ENCODE results near the gene GLT6D1.
"Not testable (repeated sequence)": the region's sequence is repeated elsewhere in the genome, so short reads cannot be mapped to it uniquely, and the experiment has no call there.

The GLT6D1 gene, protein sequence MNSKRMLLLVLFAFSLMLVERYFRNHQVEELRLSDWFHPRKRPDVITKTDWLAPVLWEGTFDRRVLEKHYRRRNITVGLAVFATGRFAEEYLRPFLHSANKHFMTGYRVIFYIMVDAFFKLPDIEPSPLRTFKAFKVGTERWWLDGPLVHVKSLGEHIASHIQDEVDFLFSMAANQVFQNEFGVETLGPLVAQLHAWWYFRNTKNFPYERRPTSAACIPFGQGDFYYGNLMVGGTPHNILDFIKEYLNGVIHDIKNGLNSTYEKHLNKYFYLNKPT

GRCh38 chr9:135639196-135639595 lies at the start of gene GLT6D1:
Gene GLT6D1, minus strand, starts transcription at chr9:135639540. Its CDS starts 353 bp downstream, at chr9:135639187.
- no peak for DNase-seq

DNA sequence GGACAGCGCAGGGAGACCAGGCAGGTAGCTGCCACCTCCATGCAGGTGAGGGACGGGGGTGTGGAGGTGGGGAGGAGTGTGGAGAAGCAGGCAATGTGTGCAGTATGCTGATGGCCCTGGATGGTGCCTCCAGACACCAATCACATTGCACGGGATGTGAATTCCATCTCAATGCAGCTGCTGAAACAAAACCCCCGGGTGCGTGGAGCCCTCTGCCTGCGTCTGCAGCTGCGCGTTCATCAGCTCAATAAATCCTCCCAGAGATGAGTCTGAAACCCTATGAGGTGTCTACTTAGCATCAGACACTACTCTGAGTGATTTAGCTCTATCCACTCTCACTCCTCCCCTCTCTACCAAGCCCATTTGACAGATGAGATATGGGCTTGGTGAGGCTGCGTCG lies 49.7 kb upstream of the GLT6D1 start:
- DNase-seq: no peak

DNA sequence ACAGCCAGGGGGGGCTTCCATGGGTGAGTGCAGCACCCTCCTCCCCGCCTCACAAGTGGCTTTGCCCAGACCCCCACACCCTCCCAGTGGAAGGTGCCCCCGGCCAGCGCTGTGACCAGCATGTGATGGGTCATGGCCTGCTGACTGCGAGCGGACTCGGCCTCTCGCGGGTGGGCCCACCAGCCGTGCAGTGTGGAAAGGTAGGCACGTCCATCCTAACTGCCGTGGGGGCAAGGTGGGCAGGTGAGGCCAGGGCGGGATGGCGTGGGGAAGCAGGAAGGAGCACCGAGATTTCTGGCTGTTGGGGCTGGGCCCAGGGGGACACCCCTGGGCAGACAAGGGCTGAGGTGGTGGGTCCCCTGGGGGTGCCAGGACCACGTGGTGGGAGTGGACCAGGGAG lies 47.9 kb upstream of the GLT6D1 start:
- DNase-seq: no peak

GRCh38 chr9:135684691-135685090 lies 45.4 kb upstream of the GLT6D1 start:
- DNase-seq: no peak

DNA sequence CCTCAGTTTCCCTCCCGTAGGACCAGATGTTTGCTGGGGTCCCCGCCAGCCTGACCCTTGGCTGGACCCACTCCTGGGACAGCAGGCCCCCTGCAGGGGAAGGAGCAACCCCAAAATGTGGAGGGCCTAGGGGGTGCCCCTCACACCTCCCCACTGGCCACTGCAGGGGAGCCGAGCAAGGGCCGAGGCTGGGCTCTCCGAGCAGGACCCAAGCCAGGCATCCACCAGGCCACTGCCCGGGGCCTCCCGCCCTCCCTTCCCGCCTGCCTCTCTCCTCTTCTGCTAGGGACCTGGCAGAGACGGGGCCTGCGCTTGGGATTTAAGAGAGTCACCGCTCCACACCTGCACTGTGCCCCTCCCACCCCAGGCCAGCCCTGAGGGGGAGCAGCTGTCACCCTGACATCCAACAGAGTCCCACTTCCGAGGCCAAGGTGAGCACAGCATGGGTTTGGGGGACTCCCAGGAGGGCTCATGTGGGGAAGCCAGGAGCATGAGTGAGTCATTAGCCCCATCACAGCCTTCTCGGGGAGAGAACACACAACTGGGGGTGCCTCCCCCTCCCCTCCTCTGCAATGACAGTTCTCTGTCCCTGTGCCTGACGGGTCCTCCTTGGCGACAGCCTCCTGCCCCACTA lies 44.2 kb upstream of the GLT6D1 start:
- no peak for DNase-seq

GRCh38 chr9:135681161-135681560 lies 41.8 kb upstream of the GLT6D1 start:
- DNase-seq: no peak

DNA sequence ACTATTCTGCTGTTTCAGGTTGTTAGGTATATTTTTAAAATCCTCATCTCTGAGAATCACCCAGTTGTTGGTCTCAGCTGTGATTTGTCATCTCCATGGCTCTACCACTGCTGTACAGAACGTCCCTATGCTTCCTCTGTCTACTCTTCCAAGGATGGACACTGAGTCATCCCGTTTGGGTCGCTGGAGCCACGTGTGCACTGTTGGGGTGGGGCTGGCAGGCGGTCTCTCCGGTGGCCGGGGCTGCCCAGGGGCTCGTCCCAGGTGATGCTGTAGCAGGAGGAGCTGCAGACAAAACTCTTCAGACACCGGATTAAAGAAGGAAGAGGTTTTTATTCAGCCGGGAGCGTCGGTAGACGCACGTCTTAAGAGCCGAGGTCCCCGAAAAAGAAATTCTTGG lies 40.7 kb upstream of the GLT6D1 start:
- DNase-seq: no peak

- no peak for DNase-seq
Observed at GRCh38 chr9:135678236-135679017, 39.1 kb upstream of the GLT6D1 start.

DNA sequence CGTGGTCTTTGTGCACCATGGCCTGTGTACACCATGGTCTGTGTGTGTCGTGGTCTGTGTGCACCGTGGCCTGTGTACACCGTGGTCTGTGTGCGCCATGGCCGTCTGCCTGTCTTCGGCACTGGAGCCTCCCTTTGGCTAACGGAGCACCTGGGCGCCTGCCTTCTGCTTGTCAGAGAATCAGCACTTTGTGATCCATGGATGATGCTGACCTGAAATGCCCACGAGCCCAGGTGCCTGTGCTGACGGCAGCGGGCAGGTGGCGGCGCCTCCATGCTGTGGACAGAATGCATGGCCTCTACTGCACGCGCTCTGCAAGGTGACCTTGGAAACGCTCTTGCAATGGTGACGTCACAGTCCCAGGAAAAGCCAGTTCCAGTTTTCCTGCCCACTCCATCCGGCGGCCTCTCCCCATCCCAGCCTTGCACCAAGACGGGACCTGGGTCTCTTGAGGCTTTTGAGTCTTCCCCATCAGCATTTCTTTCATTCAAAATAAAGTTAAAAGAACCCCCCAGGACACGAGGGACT lies 38.4 kb upstream of the GLT6D1 start:
- DNase-seq: no peak

GRCh38 chr9:135676891-135677290 lies 37.6 kb upstream of the GLT6D1 start:
- no peak for DNase-seq

DNA sequence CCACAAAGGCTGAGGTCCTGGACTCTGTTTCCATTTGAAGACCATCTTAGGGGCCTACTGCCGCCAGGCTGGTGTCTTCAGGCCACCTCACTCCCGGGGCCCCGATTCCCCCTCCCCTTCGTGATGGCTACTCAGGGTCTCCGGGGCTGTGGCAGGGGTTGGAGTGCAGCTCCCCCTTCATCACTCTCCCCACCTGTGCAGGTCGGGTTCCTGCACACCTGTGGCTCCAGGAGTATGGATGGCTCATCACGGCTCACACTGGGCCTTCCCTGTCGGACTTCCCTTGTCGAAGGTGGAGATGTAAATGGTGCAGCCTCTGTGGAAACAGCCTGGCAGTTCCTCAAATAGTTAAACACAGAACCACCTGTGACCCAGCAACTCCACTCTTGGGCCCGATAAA lies 35.6 kb upstream of the GLT6D1 start:
- no peak for DNase-seq

- no peak for DNase-seq
Observed at GRCh38 chr9:135673941-135674340, 34.6 kb upstream of the GLT6D1 start.

DNA sequence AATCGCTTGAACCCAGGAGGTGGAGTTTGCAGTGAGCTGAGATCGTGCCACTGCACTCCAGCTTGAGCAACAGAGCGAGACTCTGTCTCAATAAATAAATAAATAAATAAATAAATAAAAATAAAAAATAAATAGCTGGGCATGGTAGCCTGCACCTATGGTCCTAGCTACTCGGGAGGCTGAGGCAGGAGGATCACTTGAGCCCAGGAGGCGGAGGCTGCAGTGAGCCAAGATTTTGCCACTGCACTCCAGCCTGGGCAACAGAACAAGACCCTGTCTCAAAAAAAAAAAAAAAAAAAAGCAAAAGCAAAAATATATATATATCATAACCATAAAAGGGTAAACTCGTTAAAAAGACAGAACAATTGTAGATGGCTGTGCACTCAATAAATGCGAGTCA lies 33.4 kb upstream of the GLT6D1 start:
- DNase-seq: not testable (repeated sequence)

DNA sequence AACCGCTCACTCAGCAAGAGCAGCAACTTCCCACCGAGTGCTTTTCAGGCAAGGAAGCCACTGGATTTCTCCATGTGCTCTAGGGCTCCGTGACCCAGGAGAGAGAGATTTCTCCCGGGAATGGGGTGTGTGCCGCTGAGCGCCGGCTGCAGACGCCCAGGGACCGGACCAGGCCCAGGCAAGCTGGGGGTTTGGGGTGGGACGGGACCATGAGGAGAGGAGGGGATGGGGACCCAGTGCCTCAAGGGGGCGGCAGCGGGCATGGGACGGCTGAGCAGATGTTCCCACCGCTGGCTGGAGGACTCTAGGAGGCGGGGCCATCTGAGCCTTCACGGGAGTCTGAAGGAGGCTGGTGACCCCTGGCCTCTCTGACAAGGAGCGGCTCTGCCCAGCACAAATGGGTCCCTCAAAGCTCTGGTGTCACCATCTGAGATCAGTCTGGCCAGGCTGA lies 32.3 kb upstream of the GLT6D1 start:
- no peak for DNase-seq

- DNase-seq: no peak
Observed at GRCh38 chr9:135670721-135671590, 31.6 kb upstream of the GLT6D1 start.

DNA sequence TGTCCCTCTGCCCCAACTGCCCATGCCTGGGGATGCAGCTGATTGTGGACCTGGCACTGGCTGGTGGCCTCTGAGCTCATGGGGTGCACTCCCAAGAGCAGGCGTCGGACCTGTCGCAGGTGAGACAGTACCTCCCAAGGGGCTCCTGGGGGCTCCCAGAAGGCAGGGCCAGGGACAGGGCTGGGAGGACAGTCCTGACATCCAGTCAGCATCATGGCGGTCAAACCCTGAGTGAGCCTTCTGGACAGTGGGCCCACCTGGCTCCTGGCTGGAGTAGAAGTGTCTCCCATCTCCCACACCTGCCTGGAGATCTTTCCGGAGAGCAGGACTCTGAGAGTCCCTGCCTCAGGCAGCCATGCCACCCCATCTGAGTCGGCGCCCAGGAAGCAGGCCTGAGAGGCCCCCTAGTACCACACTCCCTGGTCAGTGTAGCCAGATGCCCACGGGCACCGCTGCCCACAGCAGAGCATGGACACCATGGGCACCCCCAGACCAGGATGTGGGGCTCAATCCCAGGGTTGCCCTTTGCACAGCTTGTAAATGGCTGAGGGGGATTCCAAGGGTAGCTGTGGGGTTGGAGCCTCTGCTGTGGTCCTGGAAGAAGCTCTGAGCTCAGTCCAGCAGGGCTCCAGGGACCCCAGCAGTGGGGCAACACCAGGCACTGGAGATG lies 30.4 kb upstream of the GLT6D1 start:
- no peak for DNase-seq

DNA sequence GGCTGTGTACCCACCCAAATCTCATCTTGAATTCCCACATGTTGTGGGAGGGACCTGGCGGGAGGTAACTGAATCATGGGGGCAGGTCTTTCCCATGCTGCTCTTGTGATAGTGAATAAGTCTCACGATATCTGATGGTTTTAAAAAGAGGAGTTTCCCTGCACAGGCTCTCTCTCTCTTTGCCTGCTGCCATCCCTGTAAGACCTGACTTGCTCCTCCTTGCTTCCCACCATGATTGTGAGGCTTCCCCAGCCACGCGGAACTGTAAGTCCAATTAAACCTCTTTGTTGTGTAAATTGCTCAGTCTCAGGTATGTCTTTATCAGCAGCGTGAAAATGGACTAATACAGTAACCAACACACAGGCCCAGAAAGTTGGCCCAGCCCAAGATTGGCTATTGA lies 29.7 kb upstream of the GLT6D1 start:
- DNase-seq: not testable (repeated sequence)

GRCh38 chr9:135667463-135668001 lies 28.2 kb upstream of the GLT6D1 start:
- DNase-seq: no peak

- DNase-seq: no peak
Observed at GRCh38 chr9:135666534-135667462, 27.5 kb upstream of the GLT6D1 start.

DNA sequence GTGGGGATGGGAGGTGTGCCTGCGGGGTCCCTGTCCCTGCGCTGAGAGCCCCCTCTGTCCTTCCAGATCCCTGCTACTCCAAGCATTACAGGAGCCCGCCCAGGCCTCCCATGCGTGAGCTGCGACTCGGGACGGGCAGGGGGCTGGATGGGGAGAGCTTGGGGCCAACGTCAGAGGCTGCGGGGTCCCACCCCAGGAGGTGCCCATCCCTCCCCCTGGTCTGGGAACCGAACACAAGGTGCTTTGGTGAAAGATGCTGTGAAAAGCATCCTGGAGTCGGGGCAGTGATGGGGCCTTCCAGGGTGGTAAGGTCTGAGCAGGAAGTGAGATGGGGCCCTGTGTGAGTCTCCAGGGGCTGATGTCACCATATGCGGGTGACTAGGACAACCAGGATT lies 26.5 kb upstream of the GLT6D1 start:
- no peak for DNase-seq
